GM12892 (cell line): ENCODE data around the gene RASL11B.

ENCODE experiments used
- POLR2A ChIP-seq: IDR thresholded peaks from 2 replicates; pipeline ENCODE4 v1.6.1; 2011; ENCODE audit warnings: low read depth, low read length, control low read depth
- POLR2AphosphoS5 ChIP-seq: IDR thresholded peaks from 2 replicates; pipeline ENCODE4 v1.6.1; 2011; ENCODE audit warnings: low read depth, low read length, control low read depth
- TAF1 ChIP-seq: IDR thresholded peaks from 2 replicates; pipeline ENCODE4 v1.6.1; 2011; ENCODE audit warnings: low read depth, mild to moderate bottlenecking, control low read depth, low read length, borderline replicate concordance

GRCh38 chr4:52915730-52916300 lies 53.7 kb downstream of the RASL11B start:
- TF ChIP-seq TAF1 (no peak), POLR2A (no peak), POLR2AphosphoS5 (no peak)
